SKM-1 (cell line): ENCODE measurements around the gene SNX12.
A peak's percentile ranks its signal among the peaks of the same experiment; 100 is the strongest.

ENCODE experiments used
- DNase-seq: peaks from one replicate; lab custom pipeline; 2025; ENCODE audit not compliant: unreplicated experiment; lab: John Stamatoyannopoulos, UW

SNX12 gene

DNA sequence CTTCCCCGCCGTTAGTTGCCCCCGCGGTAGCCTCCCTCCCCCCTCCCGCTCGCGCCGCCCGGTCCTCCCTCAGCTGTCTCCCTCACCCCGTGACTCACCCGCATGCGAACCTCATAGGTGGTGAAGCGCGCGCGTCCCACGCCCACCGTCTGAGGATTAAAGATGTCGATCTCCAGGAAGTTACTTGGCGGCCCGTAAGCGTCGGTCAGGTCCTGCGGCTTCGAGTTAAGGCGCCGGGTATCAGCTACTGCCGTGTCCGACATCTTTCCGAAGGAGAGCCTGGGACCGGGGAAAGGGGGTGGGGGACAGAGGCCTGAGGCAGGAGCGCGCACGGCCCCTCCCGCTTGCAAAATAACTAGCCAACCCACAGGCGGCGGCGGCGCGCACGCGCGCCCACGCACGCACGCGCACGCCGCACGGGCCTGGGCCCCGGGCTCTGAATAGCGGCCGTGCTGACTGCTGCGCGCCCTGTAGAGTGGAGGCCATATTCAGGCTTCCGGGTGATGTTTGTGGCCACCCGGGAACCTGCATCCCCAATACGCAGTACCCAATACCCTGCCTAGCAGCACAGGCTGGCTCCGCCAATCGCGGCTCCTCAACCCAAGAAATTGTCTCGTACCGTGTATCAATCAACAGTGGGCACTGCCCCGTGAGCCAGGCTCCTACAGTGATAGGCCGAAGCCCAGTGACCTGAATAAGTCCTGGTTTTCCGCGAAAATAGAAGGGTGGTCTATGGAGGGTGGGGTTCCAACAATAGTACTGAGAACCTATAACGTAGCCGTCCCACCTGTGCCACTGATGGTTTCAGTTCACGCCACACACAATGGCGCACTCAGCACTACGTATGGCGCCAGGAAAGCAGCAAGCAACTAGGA, at the start of gene SNX12:
Gene SNX12 (minus strand): TSS at position 291 of the 875 bp plus-strand sequence. CDS start 28 bp downstream, at position 263.
- peak; percentile 72 for DNase-seq

DNA sequence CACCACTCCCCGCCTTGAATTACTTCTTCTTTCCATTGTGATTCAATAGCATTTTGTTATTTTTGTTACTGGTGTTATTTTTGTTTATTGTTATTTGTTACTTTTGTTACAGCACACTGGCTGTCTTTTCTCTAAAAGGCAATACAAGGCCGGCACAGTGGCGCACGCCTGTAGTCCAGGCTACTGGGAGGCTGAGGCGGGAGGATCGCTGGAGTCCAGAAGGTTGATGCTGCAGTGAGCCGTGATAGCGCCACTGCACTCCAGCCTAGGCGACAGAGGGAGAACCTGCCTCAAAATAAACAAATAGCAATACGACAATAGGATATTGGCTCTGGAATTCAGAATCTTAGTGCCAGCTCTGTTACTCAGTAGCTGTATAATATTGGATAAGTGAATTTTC, 49.2 kb upstream of the SNX12 start:
- DNase-seq, result no peak

DNA sequence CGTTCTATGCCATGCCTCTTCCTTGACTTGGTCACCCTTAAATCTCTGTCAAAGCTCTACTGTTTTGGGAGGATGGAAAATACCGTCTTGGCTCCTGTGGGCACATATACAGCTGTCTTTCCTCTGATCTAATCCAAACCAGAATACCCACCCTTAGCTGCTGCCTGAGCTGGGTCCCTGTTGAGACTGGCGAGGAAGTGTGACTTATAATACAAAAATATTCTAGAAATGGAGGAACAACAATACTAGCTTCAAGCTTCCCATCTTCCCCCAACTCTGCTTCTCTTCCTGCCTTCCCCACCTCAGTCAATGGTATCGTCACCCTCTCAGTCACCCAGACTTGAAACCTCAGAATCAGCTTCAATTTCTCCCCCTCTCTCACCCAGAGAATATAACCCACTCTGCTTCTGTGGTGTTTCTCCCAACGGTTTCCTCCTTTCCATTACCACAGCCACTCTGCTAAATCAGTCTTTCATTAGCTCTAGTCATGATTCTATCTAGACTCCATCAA, 43.8 kb upstream of the SNX12 start:
- peak; percentile 3 for DNase-seq

DNA sequence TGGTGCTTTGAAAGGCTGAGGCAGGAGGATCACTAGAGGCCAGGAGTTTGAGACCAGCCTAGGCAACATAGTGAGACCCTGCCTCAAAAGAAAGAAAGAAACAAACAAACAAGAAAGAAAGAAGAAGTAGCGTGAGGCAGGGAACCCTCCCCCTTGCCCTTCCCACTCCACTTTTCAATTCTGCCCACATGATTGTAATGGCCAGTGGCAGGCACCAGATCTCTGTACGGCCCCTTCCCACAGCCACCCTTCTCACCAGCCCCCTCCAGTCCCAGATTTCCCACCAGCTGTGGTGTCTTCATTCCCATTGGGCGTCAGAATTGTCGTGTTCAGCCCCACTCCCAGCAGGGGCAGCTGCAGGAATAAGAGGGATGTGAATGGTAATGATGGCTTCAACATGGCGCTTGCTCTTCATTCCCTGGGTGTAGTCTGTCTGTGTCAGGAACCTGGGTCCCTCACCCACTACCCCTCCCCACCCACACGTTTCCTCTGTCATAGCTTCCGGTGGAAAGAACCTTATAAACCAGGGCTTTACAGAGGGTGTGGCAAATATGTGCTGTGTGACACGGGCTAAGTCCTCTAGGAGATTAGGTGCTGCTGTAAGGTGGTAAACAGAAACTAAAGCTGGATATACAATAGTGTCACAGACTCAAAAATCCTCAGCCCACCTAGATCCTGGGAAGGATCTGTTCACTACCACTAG, 43.2 kb upstream of the SNX12 start, which contains the start of gene IL2RG:
Gene IL2RG (minus strand): TSS at position 437 of the 703 bp plus-strand sequence. CDS start 38 bp downstream, at position 399.
- no peak for DNase-seq

DNA sequence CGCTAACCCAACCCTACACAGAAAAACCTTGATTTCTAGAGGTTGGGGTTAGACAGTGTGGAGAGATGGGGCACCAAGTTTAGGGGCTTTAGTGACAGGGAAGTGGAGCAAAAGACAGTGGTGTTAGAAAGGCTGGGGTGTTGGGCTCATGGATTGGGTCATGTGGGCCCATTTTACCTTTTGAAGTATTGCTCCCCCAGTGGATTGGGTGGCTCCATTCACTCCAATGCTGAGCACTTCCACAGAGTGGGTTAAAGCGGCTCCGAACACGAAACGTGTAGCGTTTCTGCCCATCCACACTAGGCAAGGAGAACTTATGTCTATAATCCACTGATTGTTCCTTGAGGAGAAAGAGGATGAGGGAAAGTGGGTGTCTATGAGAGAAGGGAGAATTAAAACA, 40.9 kb upstream of the SNX12 start:
- DNase-seq, result no peak

DNA sequence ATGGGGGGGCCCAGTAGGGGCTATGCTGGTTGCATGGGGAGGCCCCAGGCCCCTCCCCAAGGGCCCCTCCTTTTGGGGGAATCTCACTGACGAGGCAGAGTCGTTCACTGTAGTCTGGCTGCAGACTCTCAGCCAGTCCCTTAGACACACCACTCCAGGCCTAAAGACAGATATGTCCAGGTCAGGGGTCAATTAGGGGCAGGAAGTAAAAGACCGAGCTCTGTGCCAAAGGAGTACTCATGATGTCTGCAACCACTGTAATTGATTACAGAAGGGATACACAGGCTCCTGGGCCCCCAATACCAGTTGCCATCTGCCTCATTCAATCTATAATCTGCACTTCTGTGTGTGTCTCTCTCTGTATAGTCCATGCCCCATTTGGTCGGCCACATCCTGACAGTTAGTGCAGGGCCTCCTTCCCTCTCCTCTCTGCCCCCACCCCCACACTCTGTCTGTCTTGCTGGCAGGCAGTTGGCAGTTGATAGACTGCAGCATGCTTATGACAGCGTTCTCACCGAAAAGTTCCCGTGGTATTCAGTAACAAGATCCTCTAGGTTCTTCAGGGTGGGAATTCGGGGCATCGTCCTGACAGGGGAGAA, 39.7 kb upstream of the SNX12 start:
- no peak for DNase-seq

DNA sequence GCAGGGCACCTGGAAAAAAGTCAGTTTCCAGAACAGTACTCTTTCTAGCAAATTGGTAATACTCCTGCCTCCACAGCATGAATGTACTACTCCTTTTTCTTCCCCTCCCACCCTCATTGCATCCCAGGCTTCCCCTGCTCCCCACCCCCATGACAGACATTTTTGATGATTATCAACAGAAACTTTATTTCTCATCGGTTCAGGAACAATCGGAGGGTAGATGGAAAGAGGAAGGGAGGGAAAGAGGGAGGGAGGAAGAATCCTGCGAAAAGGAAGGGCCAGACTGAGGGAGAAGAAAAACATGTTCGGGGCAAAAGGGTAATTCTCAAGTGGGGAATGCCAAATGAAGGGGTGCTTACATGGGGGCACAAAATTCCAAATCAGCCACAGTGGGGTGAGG, 39.1 kb upstream of the SNX12 start:
- DNase-seq, result no peak

DNA sequence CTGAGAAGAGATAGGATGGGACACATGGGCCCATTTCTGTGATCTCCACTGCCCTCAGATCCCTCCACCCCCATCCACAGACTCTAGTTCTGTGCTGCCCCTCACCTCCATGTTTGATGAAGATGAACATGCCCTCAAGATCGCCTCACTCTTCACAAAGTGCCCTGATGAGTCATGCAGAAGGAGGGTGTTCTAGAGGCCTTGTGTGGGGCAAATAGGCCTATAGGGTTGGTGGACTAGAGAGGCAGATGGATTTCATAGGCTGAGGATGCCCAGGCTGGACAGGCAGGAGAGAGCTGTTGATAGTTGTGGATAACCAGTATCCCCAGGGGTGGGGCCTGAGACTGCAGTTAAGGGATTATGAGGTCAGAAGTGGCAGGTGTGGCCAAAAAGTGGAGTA, 38.3 kb upstream of the SNX12 start, which contains the start of gene CXorf65:
Gene CXorf65 (minus strand): TSS at position 314 of the 400 bp plus-strand sequence. CDS start 184 bp downstream, at position 130.
- DNase-seq, result no peak

DNA sequence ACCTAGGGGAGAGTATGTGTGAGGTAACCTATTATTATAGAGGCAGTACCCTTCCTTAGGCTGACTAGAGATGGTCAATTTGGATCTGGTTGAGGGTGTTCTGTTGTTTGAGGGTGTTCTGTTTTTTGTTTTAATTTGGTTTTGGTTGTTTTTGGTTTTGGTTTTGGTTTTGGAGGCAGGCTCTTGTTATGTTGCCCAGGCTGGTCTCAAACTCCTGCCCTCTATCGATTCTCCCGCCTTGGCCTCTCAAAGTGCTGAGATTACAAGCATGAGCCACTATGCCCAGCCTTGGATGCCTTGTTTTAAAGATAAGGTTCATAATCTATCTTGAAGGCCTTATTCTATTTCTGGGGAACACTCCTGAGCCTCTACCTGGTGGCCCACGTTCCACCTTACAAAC, 37.5 kb upstream of the SNX12 start:
- DNase-seq, result no peak

DNA sequence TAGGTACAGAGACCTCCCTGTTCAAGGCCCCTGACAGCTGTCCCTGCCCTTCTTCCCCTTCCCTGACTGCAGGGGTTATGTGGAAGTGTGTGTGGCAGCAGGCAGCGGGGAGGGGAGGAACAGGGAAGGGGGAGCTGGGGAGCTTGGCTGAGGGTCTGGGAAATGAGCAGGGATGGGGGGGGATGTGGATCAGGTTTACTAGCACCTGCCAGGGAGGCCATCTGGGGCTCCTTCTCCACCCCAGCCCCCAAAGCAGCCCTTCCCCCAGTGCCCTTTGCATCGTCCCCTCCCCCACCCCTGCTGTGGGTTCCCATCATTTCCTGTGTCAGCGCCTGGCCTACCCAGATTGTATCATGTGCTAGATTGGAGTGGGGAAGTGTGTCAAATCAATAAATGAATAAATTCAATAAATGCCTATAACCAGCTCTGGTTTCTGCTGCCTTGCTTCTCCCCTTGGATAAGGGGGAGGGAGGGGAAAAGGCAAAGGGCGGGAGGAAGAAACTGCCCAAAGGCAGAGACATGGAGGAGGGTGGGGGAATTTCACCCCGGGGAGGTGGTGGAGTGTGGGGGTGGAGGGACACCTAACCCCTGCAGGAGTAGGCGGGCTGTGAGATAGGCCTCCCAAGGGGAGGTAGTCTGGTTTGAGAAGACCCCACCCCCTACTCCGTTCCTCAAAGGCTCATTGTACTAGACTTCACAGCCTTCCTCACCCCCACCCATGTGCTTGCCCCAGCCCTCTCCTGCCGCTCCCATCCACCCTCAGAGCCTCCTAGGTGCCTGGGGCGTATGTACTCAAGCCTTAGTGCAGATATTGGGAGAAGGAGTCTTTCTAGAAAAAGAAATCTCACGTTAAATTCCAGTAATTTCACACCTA, 35.2 kb upstream of the SNX12 start:
- peak; percentile 56 for DNase-seq

DNA sequence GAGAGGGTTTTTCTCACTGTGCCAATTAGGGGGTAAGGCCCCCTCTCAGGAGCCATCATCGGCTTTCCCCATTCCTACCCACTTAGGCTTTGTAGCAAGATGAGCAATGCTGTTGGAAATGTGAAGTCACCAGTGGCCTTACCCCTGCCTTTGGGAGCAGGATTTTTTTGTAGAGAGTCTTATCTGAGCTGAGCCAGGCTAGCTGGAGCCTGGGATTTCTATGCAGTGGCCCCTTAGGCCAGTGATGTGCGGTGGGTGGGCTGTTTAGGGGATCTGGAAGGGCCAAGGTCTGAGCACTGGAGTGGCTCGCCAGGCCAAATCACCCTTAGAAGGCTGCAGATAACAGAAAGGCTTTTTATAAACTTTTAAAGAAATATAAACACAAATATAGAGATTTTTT, 34.2 kb upstream of the SNX12 start:
- DNase-seq, result no peak

DNA sequence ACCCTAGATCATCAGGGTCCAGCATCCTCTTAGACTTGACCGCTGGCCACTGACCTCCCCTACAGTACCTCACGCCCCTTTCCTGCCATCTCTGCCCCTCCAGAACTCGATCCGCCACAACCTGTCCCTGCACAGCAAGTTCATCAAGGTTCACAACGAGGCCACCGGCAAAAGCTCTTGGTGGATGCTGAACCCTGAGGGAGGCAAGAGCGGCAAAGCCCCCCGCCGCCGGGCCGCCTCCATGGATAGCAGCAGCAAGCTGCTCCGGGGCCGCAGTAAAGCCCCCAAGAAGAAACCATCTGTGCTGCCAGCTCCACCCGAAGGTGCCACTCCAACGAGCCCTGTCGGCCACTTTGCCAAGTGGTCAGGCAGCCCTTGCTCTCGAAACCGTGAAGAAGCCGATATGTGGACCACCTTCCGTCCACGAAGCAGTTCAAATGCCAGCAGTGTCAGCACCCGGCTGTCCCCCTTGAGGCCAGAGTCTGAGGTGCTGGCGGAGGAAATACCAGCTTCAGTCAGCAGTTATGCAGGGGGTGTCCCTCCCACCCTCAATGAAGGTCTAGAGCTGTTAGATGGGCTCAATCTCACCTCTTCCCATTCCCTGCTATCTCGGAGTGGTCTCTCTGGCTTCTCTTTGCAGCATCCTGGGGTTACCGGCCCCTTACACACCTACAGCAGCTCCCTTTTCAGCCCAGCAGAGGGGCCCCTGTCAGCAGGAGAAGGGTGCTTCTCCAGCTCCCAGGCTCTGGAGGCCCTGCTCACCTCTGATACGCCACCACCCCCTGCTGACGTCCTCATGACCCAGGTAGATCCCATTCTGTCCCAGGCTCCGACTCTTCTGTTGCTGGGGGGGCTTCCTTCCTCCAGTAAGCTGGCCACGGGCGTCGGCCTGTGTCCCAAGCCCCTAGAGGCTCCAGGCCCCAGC, 32.7 kb upstream of the SNX12 start:
- no peak for DNase-seq

DNA sequence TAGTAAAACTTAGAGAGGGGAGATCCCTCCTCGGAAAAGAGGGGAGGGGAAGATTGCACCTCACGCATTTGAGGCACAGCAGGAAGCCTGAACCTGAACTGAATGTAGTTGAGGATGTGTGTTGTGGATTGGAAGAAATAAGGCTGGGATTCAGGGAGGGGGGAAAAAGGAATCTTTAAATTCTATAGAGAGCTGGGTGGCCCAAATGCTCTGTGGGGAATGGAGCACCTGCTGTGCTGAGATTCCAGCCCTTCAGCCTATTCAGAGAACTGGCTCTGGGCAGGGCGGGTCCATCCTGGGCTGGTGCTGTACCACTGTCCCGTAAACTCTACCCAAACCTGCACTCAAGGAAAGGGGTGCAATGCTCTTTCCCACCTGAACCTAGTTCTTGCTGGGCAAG, 31.6 kb upstream of the SNX12 start:
- no peak for DNase-seq

DNA sequence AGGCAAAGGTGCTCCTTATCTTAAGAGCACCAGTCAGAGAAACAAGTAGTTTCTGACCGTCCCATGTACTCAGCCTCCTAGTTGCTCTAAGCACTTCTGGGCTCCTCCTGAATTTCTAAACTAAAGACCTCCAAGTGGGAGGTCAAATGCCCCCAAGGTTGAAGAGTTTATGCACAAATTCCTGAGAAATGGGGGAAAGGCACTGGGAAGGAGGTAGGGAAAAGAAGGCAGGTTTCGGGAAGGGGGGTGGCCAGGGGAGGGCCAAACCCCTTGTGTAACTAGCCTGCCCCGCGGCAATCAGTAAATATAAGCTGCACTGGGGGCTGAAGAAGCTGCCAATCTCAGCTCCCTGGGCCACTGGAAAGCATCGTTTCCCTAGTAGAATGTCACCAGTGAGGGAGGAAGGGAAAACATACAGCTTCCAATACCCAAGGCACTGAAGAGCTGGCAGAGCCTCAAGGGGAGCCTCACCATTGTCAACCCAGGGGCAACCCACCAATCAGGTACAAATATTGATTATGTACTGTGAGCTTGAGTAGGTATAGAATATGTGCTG, 30.9 kb upstream of the SNX12 start:
- no peak for DNase-seq

DNA sequence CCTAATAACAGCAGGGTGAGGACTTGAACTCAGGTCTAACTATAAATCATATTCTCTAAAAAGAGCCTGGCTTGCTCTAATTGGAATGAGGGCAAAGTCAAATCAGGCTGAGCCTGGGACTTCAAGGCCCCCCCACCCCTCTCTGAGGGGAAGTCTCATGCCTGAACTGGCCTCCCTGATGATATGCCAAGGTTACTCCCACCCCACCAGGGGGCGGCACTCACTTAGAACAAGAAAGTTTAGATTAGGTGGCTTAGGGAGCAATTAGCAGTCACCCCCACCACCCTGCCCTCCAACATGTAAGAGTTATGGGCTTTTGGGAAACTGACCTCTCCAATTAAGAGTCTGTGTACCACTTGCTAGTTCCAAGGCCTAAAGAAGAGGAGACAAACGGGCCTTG, 30.2 kb upstream of the SNX12 start:
- DNase-seq, result peak; percentile 14

DNA sequence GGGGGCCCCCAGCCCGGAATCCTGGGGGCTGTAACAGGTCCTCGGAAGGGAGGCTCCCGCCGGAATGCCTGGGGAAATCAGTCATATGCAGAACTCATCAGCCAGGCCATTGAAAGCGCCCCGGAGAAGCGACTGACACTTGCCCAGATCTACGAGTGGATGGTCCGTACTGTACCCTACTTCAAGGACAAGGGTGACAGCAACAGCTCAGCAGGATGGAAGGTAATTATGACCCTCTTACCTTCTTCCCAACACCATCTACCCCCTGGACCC, 28.6 kb upstream of the SNX12 start:
- DNase-seq, result no peak

DNA sequence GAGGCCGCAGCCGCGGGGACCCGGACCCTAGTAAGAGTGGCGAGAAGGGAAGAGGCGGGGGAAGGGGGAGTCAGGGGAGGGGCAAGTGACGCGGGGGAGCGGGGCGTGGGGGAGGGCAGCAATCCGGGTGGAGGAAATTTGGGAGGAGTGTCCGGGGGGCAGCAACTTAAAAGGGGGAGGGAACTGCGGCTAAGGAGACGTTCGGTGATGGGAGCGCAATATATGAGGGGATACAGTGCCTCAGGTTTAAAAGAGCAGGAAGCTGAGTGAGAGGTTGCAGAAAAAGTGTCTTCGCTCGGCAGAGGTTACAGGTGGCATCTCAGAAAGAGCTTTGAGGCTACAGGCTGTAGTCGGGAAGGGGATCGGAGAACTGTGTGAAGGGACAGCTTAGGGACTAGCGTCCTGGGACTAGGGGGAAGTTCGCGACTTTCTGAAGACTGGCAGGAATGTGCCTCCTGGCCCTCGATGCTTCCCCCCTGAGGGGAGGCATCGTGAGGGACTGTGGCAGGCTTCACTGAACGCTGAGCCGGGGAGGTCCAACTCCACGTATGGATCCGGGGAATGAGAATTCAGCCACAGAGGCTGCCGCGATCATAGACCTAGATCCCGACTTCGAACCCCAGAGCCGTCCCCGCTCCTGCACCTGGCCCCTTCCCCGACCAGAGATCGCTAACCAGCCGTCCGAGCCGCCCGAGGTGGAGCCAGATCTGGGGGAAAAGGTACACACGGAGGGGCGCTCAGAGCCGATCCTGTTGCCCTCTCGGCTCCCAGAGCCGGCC, 28.0 kb upstream of the SNX12 start:
- DNase-seq, result no peak

DNA sequence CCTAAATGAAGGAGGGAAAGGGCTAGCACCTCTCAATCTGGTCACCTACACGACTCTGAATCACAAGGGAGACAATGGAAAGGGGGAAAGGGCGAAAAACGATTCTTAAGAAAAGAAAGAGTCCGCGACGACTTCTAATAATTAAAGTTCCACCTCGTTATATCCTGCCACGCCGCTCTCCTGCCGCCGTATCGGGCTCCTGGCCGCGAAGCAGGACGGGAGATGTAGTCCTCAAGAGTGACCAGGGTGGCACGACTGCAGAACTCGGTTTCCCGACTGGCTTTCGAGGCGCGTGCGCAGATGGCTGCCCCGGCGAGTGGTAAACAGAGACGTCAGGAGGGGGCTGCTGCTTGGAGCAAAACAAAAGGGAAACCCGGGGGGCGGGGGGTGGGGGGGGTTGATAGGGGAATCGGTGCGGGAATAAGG, 27.4 kb upstream of the SNX12 start, which contains the start of gene FOXO4:
Gene FOXO4 (plus strand): TSS at position 297 of the 426 bp plus-strand sequence. CDS start 678 bp downstream, outside the sequence.
- peak; percentile 61 for DNase-seq
